Activated CD8-positive, alpha-beta memory T cell treated with anti-CD3 and anti-CD28 coated beads, Interleukin-2, amount 50 U/mL, for 24 hours (primary cell): Measurements from ENCODE around the gene ABCB11.
"Not testable (repeated sequence)": the region's sequence is repeated elsewhere in the genome, so short reads cannot be mapped to it uniquely, and the experiment has no call there.

Experiments
- DNase-seq: peaks from one replicate; pipeline ENCODE4 v3.0.0-alpha.2; 2020; ENCODE audit errors: extremely low read depth

ABCB11 gene

GRCh38 chr2:169042856-169043255, 11.7 kb upstream of the ABCB11 start:
- no peak for DNase-seq

GRCh38 chr2:169041594-169041993, 10.5 kb upstream of the ABCB11 start:
- DNase-seq, result no peak

GRCh38 chr2:169039702-169040101, 8.6 kb upstream of the ABCB11 start:
- DNase-seq, result no peak

GRCh38 chr2:169038338-169038757, 7.2 kb upstream of the ABCB11 start:
- no peak for DNase-seq

GRCh38 chr2:169036736-169037440, 5.8 kb upstream of the ABCB11 start:
- no peak for DNase-seq

- DNase-seq, result no peak
Measured at GRCh38 chr2:169035887-169036286, 4.8 kb upstream of the ABCB11 start.

- DNase-seq, result no peak
Measured at GRCh38 chr2:169034984-169035544, 3.9 kb upstream of the ABCB11 start.

GRCh38 chr2:169034256-169034655, 3.1 kb upstream of the ABCB11 start:
- no peak for DNase-seq

- DNase-seq, result no peak
Measured at GRCh38 chr2:169029341-169029740, 1.8 kb downstream of the ABCB11 start.

GRCh38 chr2:169027234-169027633, 3.9 kb downstream of the ABCB11 start:
- no peak for DNase-seq

- DNase-seq, result no peak
Measured at GRCh38 chr2:169026056-169026455, 5.1 kb downstream of the ABCB11 start.

GRCh38 chr2:169023161-169023560, 8.0 kb downstream of the ABCB11 start:
- no peak for DNase-seq

GRCh38 chr2:169018390-169018789, 12.7 kb downstream of the ABCB11 start:
- no peak for DNase-seq

- no peak for DNase-seq
Measured at GRCh38 chr2:169015943-169016342, 15.2 kb downstream of the ABCB11 start.

GRCh38 chr2:169014780-169015179, 16.3 kb downstream of the ABCB11 start:
- no peak for DNase-seq

GRCh38 chr2:169013628-169014026, 17.5 kb downstream of the ABCB11 start:
- no peak for DNase-seq

GRCh38 chr2:169012812-169013627, 18.1 kb downstream of the ABCB11 start:
- no peak for DNase-seq

- DNase-seq, result not testable (repeated sequence)
Measured at GRCh38 chr2:169012191-169012792, 18.8 kb downstream of the ABCB11 start.

GRCh38 chr2:169011698-169012097, 19.4 kb downstream of the ABCB11 start:
- no peak for DNase-seq

- DNase-seq, result no peak
Measured at GRCh38 chr2:169010633-169011460, 20.3 kb downstream of the ABCB11 start.

- no peak for DNase-seq
Measured at GRCh38 chr2:169009865-169010579, 21.1 kb downstream of the ABCB11 start.
